ENCODE results near the gene AHI1. TPM values are rescaled to one million over a fixed set of nuclear protein-coding genes. Genes with fewer than 3 reads are reported as not detected.

The AHI1 gene
- total and polyA plus RNA-seq, 12 donors = 4.1 to 19.8 (median 11.9) TPM

GRCh38 chr6:135434095-135434494, 63.4 kb downstream of the AHI1 start:
- ATAC-seq (no peak), DNase-seq (no peak)
- intact Hi-C loops (cut with DNase I) = no loop called here
- Histone ChIP-seq H3K4me1 (peaks cover 0 to 4% (median 0%) of the 10 kb centered on the region in 9 donors), H3K9me3 (no peaks in the 10 kb centered on the region), H3K4me3 (no peak overlapping the region), H3K27me3 (no peaks in the 10 kb centered on the region), H3K27ac (no peak overlapping the region), H3K36me3 (peaks cover 0 to 97% (median 0%) of the 10 kb centered on the region in 9 donors)
- 82 to 84% methylated on average over 1 of the region's 1 CpG for WGBS, 2 donors
- no peak for TF ChIP-seq CTCF (IDR thresholded peaks at IDR 0.05)

- WGBS, 2 donors = 94 to 99% methylated on average over 2 of the region's 2 CpGs
- Histone ChIP-seq H3K4me3 (no peak overlapping the region), H3K36me3 (peaks cover 0 to 76% (median 0%) of the 10 kb centered on the region in 9 donors), H3K27me3 (no peaks in the 10 kb centered on the region), H3K27ac (no peak overlapping the region), H3K9me3 (no peaks in the 10 kb centered on the region), H3K4me1 (peaks cover 0 to 9% (median 0%) of the 10 kb centered on the region in 9 donors)
- no peak for DNase-seq
- intact Hi-C loops (cut with DNase I) = loop anchor here in 5 of 10 donors (10.0 kb wide), 2 partner anchors 283 to 1273 kb away; no protein-coding TSS in a partner anchor
- ATAC-seq = no peak
- TF ChIP-seq CTCF (IDR thresholded peaks at IDR 0.05) = no peak
Measured at GRCh38 chr6:135428078-135428477, 69.5 kb downstream of the AHI1 start.

GRCh38 chr6:135426833-135427232, 70.7 kb downstream of the AHI1 start:
- DNase-seq (no peak), ATAC-seq (no peak)
- Histone ChIP-seq H3K36me3 (peaks cover 0 to 64% (median 0%) of the 10 kb centered on the region in 9 donors), H3K4me3 (no peak overlapping the region), H3K9me3 (no peaks in the 10 kb centered on the region), H3K27ac (no peak overlapping the region), H3K4me1 (peaks cover 0 to 9% (median 0%) of the 10 kb centered on the region in 9 donors), H3K27me3 (no peaks in the 10 kb centered on the region)
- WGBS, 2 donors = 89 to 94% methylated on average over 1 of the region's 1 CpG
- intact Hi-C loops (cut with DNase I) = loop anchor here in 5 of 10 donors (10.0 kb wide), 2 partner anchors 282 to 1272 kb away; no protein-coding TSS in a partner anchor
- TF ChIP-seq CTCF (IDR thresholded peaks at IDR 0.05) = no peak

- DNase-seq (no peak), ATAC-seq (no peak)
- H3K4me3 ChIP-seq = no peak overlapping the region
- WGBS, 2 donors = 95 to 97% methylated on average over 1 of the region's 1 CpG
- H3K36me3 ChIP-seq = peaks cover 0 to 56% (median 0%) of the 10 kb centered on the region in 9 donors
- no peak for TF ChIP-seq CTCF (IDR thresholded peaks at IDR 0.05)
- peaks cover 0 to 9% (median 0%) of the 10 kb centered on the region in 9 donors for H3K4me1 ChIP-seq
- no peaks in the 10 kb centered on the region for H3K9me3 ChIP-seq
- intact Hi-C loops (cut with DNase I) = loop anchor here (2.0 to 10.0 kb wide), 5 partner anchors 277 to 1270 kb away; no protein-coding TSS in a partner anchor
- H3K27ac ChIP-seq = no peak overlapping the region
- no peaks in the 10 kb centered on the region for H3K27me3 ChIP-seq
Measured at GRCh38 chr6:135424385-135424784, 73.2 kb downstream of the AHI1 start.
